Purkinje cell (primary cell): ENCODE data around the gene C1orf53. TPM values are rescaled to one million over a fixed set of nuclear protein-coding genes. Genes with fewer than 3 reads are reported as not detected.

ENCODE experiments used
- polyA plus RNA-seq: library from polyadenylated mRNA; unstranded; fragments of >200 nt; fragmentation: Nextera tagmentation; gene quantifications from 2 replicates; pipeline ENCODE4 v1.2.1, GENCODE V29; 2014

Gene C1orf53
- polyA plus RNA-seq: 5.8 and 18.6 TPM in 2 replicates

GRCh38 chr1:197902454-197903195 is at the start of gene C1orf53:
C1orf53 (plus strand) TSS chr1:197902630; CDS start chr1:197902650, 20 bp downstream.

Other genes starting within 250 kb of the C1orf53 start
- gene DENND1B, start 127.2 kb upstream of the C1orf53 start, polyA plus RNA-seq: 12.1 and 25.5 TPM in 2 replicates
- not detected in 2 replicates for gene LHX9, start 14.7 kb downstream of the C1orf53 start, polyA plus RNA-seq